ENCODE measurements around the gene KIF21B.

Gene KIF21B

GRCh38 chr1:200992382-200993048, 31.0 kb downstream of the KIF21B start:
- no peak for DNase-seq (ENCODE audit: low read depth, low spot score)

- no peak for DNase-seq (ENCODE audit: low read depth, low spot score)
Observed at GRCh38 chr1:200991097-200991614, 32.4 kb downstream of the KIF21B start.

GRCh38 chr1:200990114-200990513, 33.4 kb downstream of the KIF21B start:
- DNase-seq (ENCODE audit: low read depth, low spot score): no peak

- no peak for DNase-seq (ENCODE audit: low read depth, low spot score)
Observed at GRCh38 chr1:200989337-200989736, 34.2 kb downstream of the KIF21B start.

- no peak for DNase-seq (ENCODE audit: low read depth, low spot score)
Observed at GRCh38 chr1:200988693-200989092, 34.8 kb downstream of the KIF21B start.

GRCh38 chr1:200985481-200985880, 38.0 kb downstream of the KIF21B start:
- no peak for DNase-seq (ENCODE audit: low read depth, low spot score)

- no peak for DNase-seq (ENCODE audit: low read depth, low spot score)
Observed at GRCh38 chr1:200983035-200983561, 40.4 kb downstream of the KIF21B start.

- DNase-seq (ENCODE audit: low read depth, low spot score): no peak
Observed at GRCh38 chr1:200982071-200982945, 41.2 kb downstream of the KIF21B start.

- no peak for DNase-seq (ENCODE audit: low read depth, low spot score)
Observed at GRCh38 chr1:200981278-200981677, 42.2 kb downstream of the KIF21B start.

GRCh38 chr1:200980873-200981272, 42.6 kb downstream of the KIF21B start:
- DNase-seq (ENCODE audit: low read depth, low spot score): no peak

GRCh38 chr1:200980452-200980772, 43.1 kb downstream of the KIF21B start:
- no peak for DNase-seq (ENCODE audit: low read depth, low spot score)

GRCh38 chr1:200979574-200980451, 43.7 kb downstream of the KIF21B start:
- no peak for DNase-seq (ENCODE audit: low read depth, low spot score)

- DNase-seq (ENCODE audit: low read depth, low spot score): no peak
Observed at GRCh38 chr1:200977071-200977754, 46.3 kb downstream of the KIF21B start.

GRCh38 chr1:200976634-200977033, 46.9 kb downstream of the KIF21B start:
- DNase-seq (ENCODE audit: low read depth, low spot score): no peak

GRCh38 chr1:200975458-200975857, 48.1 kb downstream of the KIF21B start:
- no peak for DNase-seq (ENCODE audit: low read depth, low spot score)

- no peak for DNase-seq (ENCODE audit: low read depth, low spot score)
Observed at GRCh38 chr1:200974711-200975110, 48.8 kb downstream of the KIF21B start.

GRCh38 chr1:200973937-200974657, 49.4 kb downstream of the KIF21B start:
- no peak for DNase-seq (ENCODE audit: low read depth, low spot score)

GRCh38 chr1:200972985-200973742, 50.4 kb downstream of the KIF21B start:
- DNase-seq (ENCODE audit: low read depth, low spot score): no peak

- DNase-seq (ENCODE audit: low read depth, low spot score): peak; percentile 18
Observed at GRCh38 chr1:200971955-200972711, 51.4 kb downstream of the KIF21B start.
